Cardiac fibroblast (primary cell): Measurements from ENCODE around the gene HOXB2.
"Not testable (repeated sequence)": the region's sequence is repeated elsewhere in the genome, so short reads cannot be mapped to it uniquely, and the experiment has no call there.

Source experiments
- DNase-seq, 2 donors: peaks; one replicate each; pipeline versions ENCODE4 v3.0.0 to v3.0.0-alpha.2; 2010; ENCODE audit warnings: low read depth in 2 of 2
- H3K4me3 ChIP-seq, 2 donors: replicated peaks in 1 of 2; 1 replicate in 1 of 2; 2 replicates in 1 of 2; pipeline ENCODE4 v1.5.1; 2011; ENCODE audit warnings: low read depth in 2 of 2, low read length in 2 of 2, mild to moderate bottlenecking in 2 of 2, moderate library complexity in 1 of 2
- CTCF ChIP-seq: IDR thresholded peaks from one replicate; pipeline ENCODE4 v1.5.1; 2011; ENCODE audit warnings: low read depth, mild to moderate bottlenecking, low read length, inconsistent platforms

Gene HOXB2

GRCh38 chr17:48513097-48513496 is 31.8 kb downstream of the HOXB2 start:
- no peak for TF ChIP-seq CTCF
- H3K4me3 ChIP-seq = no peak overlapping the region
- peak in 1 of 2 donors; percentile 26 for DNase-seq

GRCh38 chr17:48510761-48511604 is 33.9 kb downstream of the HOXB2 start:
- DNase-seq = peak; percentile 59 to 95
- H3K4me3 ChIP-seq = no peak overlapping the region
- TF ChIP-seq CTCF = no peak

GRCh38 chr17:48510381-48510760 is 34.5 kb downstream of the HOXB2 start:
- DNase-seq = no peak
- TF ChIP-seq CTCF = no peak
- H3K4me3 ChIP-seq = no peak overlapping the region

GRCh38 chr17:48509708-48510107 is 35.2 kb downstream of the HOXB2 start:
- DNase-seq, H3K4me3 ChIP-seq: not testable (repeated sequence)

GRCh38 chr17:48506246-48506645 is 38.7 kb downstream of the HOXB2 start:
- no peak overlapping the region for H3K4me3 ChIP-seq
- TF ChIP-seq CTCF = no peak

GRCh38 chr17:48505788-48506187 is 39.1 kb downstream of the HOXB2 start:
- peak; percentile 78 to 96 for DNase-seq
- H3K4me3 ChIP-seq = no peak overlapping the region
- TF ChIP-seq CTCF = no peak

More at GRCh38 chr17:48506246-48506645, 38.7 kb downstream of the HOXB2 start:
- no peak for DNase-seq

GRCh38 chr17:48504953-48505352 is 40.0 kb downstream of the HOXB2 start:
- H3K4me3 ChIP-seq = no peak overlapping the region
- TF ChIP-seq CTCF = no peak
- DNase-seq = no peak
